ENCODE measurements around the gene FILIP1L. TPM values are rescaled to one million over a fixed set of nuclear protein-coding genes. Genes with fewer than 3 reads are reported as not detected.
"Not testable (repeated sequence)": the region's sequence is repeated elsewhere in the genome, so short reads cannot be mapped to it uniquely, and the experiment has no call there.

The FILIP1L gene
- total RNA-seq, 2 donors from 2014 or later = 9.5 to 28.2 TPM

GRCh38 chr3:100059472-100059871, 54.8 kb downstream of the FILIP1L start:
- no peaks in the 10 kb centered on the region for H3K27me3 ChIP-seq (replicated peaks; ENCODE audit: insufficient read depth)
- no peaks in the 10 kb centered on the region for H3K4me1 ChIP-seq (replicated peaks)
- H3K4me3 ChIP-seq = no peak overlapping the region
- no peak overlapping the region for H3K27ac ChIP-seq
- 96% methylated on average over 3 of the region's 3 CpGs for WGBS
- intact Hi-C loops (cut with DNase I) = no loop called here
- H3K9me3 ChIP-seq = no peaks in the 10 kb centered on the region
- TF ChIP-seq POLR2AphosphoS5 (IDR thresholded peaks at IDR 0.05) = no peak
- H3K36me3 ChIP-seq = no peaks in the 10 kb centered on the region
- DNase-seq (ENCODE audit: low spot score) = no peak

- WGBS = 85% methylated on average over 8 of the region's 8 CpGs
- intact Hi-C loops (cut with DNase I) = no loop called here
- H3K27me3 ChIP-seq (replicated peaks; ENCODE audit: insufficient read depth) = no peaks in the 10 kb centered on the region
- TF ChIP-seq CTCF (IDR thresholded peaks at IDR 0.05) (no peak), POLR2A (IDR thresholded peaks at IDR 0.05) (no peak), POLR2AphosphoS5 (IDR thresholded peaks at IDR 0.05) (no peak)
- no peaks in the 10 kb centered on the region for H3K4me1 ChIP-seq (replicated peaks)
- H3K36me3 ChIP-seq = no peaks in the 10 kb centered on the region
- DNase-seq (ENCODE audit: low spot score) = no peak
- no peak overlapping the region for H3K4me3 ChIP-seq
- H3K27ac ChIP-seq = no peak overlapping the region
- no peaks in the 10 kb centered on the region for H3K9me3 ChIP-seq
Observed at GRCh38 chr3:100057716-100058575, 56.4 kb downstream of the FILIP1L start.

GRCh38 chr3:100053951-100054620, 60.2 kb downstream of the FILIP1L start:
- TF ChIP-seq POLR2A (IDR thresholded peaks at IDR 0.05) (no peak), CTCF (IDR thresholded peaks at IDR 0.05) (no peak)
- no peak overlapping the region for H3K4me3 ChIP-seq
- H3K36me3 ChIP-seq = no peaks in the 10 kb centered on the region
- no peak overlapping the region for H3K27ac ChIP-seq
- intact Hi-C loops (cut with DNase I) = no loop called here
- WGBS = 97% methylated on average over 6 of the region's 6 CpGs
- no peaks in the 10 kb centered on the region for H3K4me1 ChIP-seq (replicated peaks)
- no peaks in the 10 kb centered on the region for H3K27me3 ChIP-seq (replicated peaks; ENCODE audit: insufficient read depth)
- DNase-seq (ENCODE audit: low spot score) = no peak
- no peaks in the 10 kb centered on the region for H3K9me3 ChIP-seq

- H3K27me3 ChIP-seq (replicated peaks; ENCODE audit: insufficient read depth); intact Hi-C loops (cut with DNase I); H3K9me3 ChIP-seq; H3K4me1 ChIP-seq (replicated peaks); DNase-seq (ENCODE audit: low spot score); H3K27ac ChIP-seq; H3K36me3 ChIP-seq; H3K4me3 ChIP-seq: not testable (repeated sequence)
- 100% methylated on average over 3 of the region's 3 CpGs for WGBS
Observed at GRCh38 chr3:100051513-100051912, 62.8 kb downstream of the FILIP1L start.

GRCh38 chr3:100048248-100048647, 66.1 kb downstream of the FILIP1L start:
- no peak for DNase-seq (ENCODE audit: low spot score)
- no peak overlapping the region for H3K27ac ChIP-seq
- H3K4me3 ChIP-seq = no peak overlapping the region
- no peaks in the 10 kb centered on the region for H3K36me3 ChIP-seq
- TF ChIP-seq CTCF (IDR thresholded peaks at IDR 0.05) = no peak
- WGBS = 85% methylated on average over 3 of the region's 3 CpGs
- intact Hi-C loops (cut with DNase I) = loop anchor here (10.0 kb wide), 1 partner anchor 203 kb away; no protein-coding TSS in a partner anchor
- no peaks in the 10 kb centered on the region for H3K9me3 ChIP-seq
- no peaks in the 10 kb centered on the region for H3K4me1 ChIP-seq (replicated peaks)
- no peaks in the 10 kb centered on the region for H3K27me3 ChIP-seq (replicated peaks; ENCODE audit: insufficient read depth)
